AG10803 (cell line): ENCODE measurements around the gene CGB7.
"Not testable (repeated sequence)": the region's sequence is repeated elsewhere in the genome, so short reads cannot be mapped to it uniquely, and the experiment has no call there.

Experiments used
- DNase-seq: peaks from one replicate; pipeline ENCODE4 v3.0.0; 2010; ENCODE audit warnings: low read depth
- H3K4me3 ChIP-seq: 2 replicates; pipeline ENCODE4 v1.5.1; 2011; ENCODE audit warnings: mild to moderate bottlenecking, low read length, control low read depth
- CTCF ChIP-seq: conservative IDR thresholded peaks from 2 replicates; pipeline ENCODE4 v1.5.1; 2011; ENCODE audit warnings: mild to moderate bottlenecking, low read length, control low read depth, inconsistent platforms

The CGB7 gene

GRCh38 chr19:49022116-49022515 is 35.4 kb downstream of the CGB7 start:
- no peak for TF ChIP-seq CTCF
- no peak overlapping the region for H3K4me3 ChIP-seq
- DNase-seq = no peak

GRCh38 chr19:49020931-49021895 is 36.3 kb downstream of the CGB7 start:
- no peak for TF ChIP-seq CTCF
- H3K4me3 ChIP-seq = no peak overlapping the region
- DNase-seq = peak; percentile 39

GRCh38 chr19:49020342-49020741 is 37.2 kb downstream of the CGB7 start:
- H3K4me3 ChIP-seq = no peak overlapping the region
- no peak for DNase-seq
- no peak for TF ChIP-seq CTCF

GRCh38 chr19:49019242-49019932 is 38.2 kb downstream of the CGB7 start:
- peak overlapping the region; percentile 47 for H3K4me3 ChIP-seq
- TF ChIP-seq CTCF = no peak

GRCh38 chr19:49018388-49019241 is 38.9 kb downstream of the CGB7 start:
- DNase-seq = not testable (repeated sequence)
- H3K4me3 ChIP-seq = peak overlapping the region; percentile 47

More at GRCh38 chr19:49019242-49019932, 38.2 kb downstream of the CGB7 start:
- DNase-seq = peak; percentile 18

- DNase-seq = peak; percentile 50
- peak overlapping the region; percentile 47 for H3K4me3 ChIP-seq
- TF ChIP-seq CTCF = peak; percentile 55
Observed at GRCh38 chr19:49017666-49018351, 39.7 kb downstream of the CGB7 start.
